ENCODE measurements around the gene PCDH11Y.
"Not testable (repeated sequence)": the region's sequence is repeated elsewhere in the genome, so short reads cannot be mapped to it uniquely, and the experiment has no call there.

- TF ChIP-seq CTCF (IDR thresholded peaks at IDR 0.05; ENCODE audit: low read depth, low read length, missing input control); NR2F2 (IDR thresholded peaks at IDR 0.05); RAD21 (IDR thresholded peaks at IDR 0.05); EGR1 (IDR thresholded peaks at IDR 0.05; ENCODE audit: low read depth in 2 of 2); HNF4A (conservative IDR thresholded peaks at IDR 0.05); MAX (IDR thresholded peaks at IDR 0.05); SP1 (IDR thresholded peaks at IDR 0.05); FOXA1 (IDR thresholded peaks at IDR 0.05); REST (IDR thresholded peaks at IDR 0.05); YY1 (IDR thresholded peaks at IDR 0.05); RXRA (IDR thresholded peaks at IDR 0.05); ATF3 (IDR thresholded peaks at IDR 0.05): not testable (repeated sequence)
These were observed 82.9 kb downstream of the PCDH11Y start for GRCh38 chrY:5083017-5083416.
